Gastroesophageal sphincter (tissue), 3 donors: ENCODE measurements around the gene GABARAP.

Source experiments
- CTCF ChIP-seq, 4 experiments: fragments of 200-600 bp in 2 of 4; fragments of 450-650 bp in 2 of 4; sonication (generic) in 1 of 4; IDR thresholded peaks; one replicate each; pipeline ENCODE4 v1.5.1; 2017 to 2019; ENCODE audit warnings: antibody characterized with exemption in 4 of 4, mild to moderate bottlenecking in 2 of 4, moderate library complexity in 2 of 4
- EP300 ChIP-seq: sonication (generic); formaldehyde crosslinking; IDR thresholded peaks from one replicate; pipeline ENCODE4 v1.6.1; 2017; ENCODE audit warnings: antibody characterized with exemption, mild to moderate bottlenecking

- TF ChIP-seq CTCF (IDR thresholded peaks at IDR 0.05) (no peak), EP300 (no peak)
Measured at GRCh38 chr17:7261379-7262191, 19.3 kb upstream of the GABARAP start.
